IMR-90 (cell line): Measurements from ENCODE around the gene BUB1B. TPM values are rescaled to one million over a fixed set of nuclear protein-coding genes. Genes with fewer than 3 reads are reported as not detected.

Source experiments
- ATAC-seq: fragments of 200-7000 bp; cut with Tn5 transposase; 2 replicates; pipeline ENCODE4 v1.9.1; 2020; ENCODE audit warnings: low read depth, mild to moderate bottlenecking, moderate library complexity
- BruUV-seq: library from RNA; stranded (reverse); fragments of 400-500 nt; replicated peaks from 2 replicates; lab custom pipeline; 2021; lab: Mats Ljungman, UMichigan
- CTCF ChIA-PET: fragments of 300-600 bp; formaldehyde crosslinking; extraction: SDS; loops from one replicate; lab custom pipeline; 2021; ENCODE audit warnings: antibody characterized with exemption; lab: Yijun Ruan, JAX
- POLR2A ChIA-PET: fragments of 300-600 bp; sonication (Branson Sonifier 250); formaldehyde crosslinking; loops from one replicate; lab custom pipeline; 2022; ENCODE audit warnings: antibody characterized with exemption; ENCODE audit not compliant: unreplicated experiment; lab: Charles Lee
- DNase-seq: peaks from one replicate; pipeline ENCODE4 v3.0.0; 2013
- H2AFZ ChIP-seq: replicated peaks from 2 replicates; pipeline ENCODE3; 2013; ENCODE audit warnings: low read length, mild to moderate bottlenecking; ENCODE audit not compliant: poor library complexity
- H2AK5ac ChIP-seq: 2 replicates; pipeline ENCODE4 v1.6.1; 2013; ENCODE audit warnings: low read depth, low read length, inconsistent platforms
- H2AK9ac ChIP-seq: replicated peaks from 2 replicates; pipeline ENCODE3; 2013; ENCODE audit warnings: mild to moderate bottlenecking, low read depth, low read length, moderate library complexity; ENCODE audit not compliant: poor library complexity
- H2BK120ac ChIP-seq: 2 replicates; pipeline ENCODE4 v1.6.1; 2013; ENCODE audit warnings: low read depth, low read length, inconsistent platforms
- H2BK15ac ChIP-seq: 3 replicates; pipeline ENCODE4 v1.6.1; 2013; ENCODE audit warnings: low read depth, low read length, inconsistent platforms
- H2BK20ac ChIP-seq: 2 replicates; pipeline ENCODE4 v1.6.1; 2013; ENCODE audit warnings: low read depth, mild to moderate bottlenecking, inconsistent platforms, low read length, moderate library complexity
- H2BK5ac ChIP-seq: 2 replicates; pipeline ENCODE4 v1.6.1; 2013; ENCODE audit warnings: mild to moderate bottlenecking, low read depth, low read length, inconsistent platforms; ENCODE audit not compliant: poor library complexity, severe bottlenecking
- H3K14ac ChIP-seq: replicated peaks from 2 replicates; pipeline ENCODE4 v1.6.1; 2013; ENCODE audit warnings: low read depth, low read length, inconsistent platforms
- H3K18ac ChIP-seq: 2 replicates; pipeline ENCODE4 v1.6.1; 2013; ENCODE audit warnings: low read depth, low read length, control low read depth
- H3K23ac ChIP-seq: 2 replicates; pipeline ENCODE4 v1.6.1; 2013; ENCODE audit warnings: low read depth, low read length, inconsistent platforms
- H3K27ac ChIP-seq: 2 replicates; pipeline ENCODE4 v1.5.1; 2013; ENCODE audit warnings: mild to moderate bottlenecking, control low read depth, low read length; ENCODE audit not compliant: insufficient read depth
- H3K27me3 ChIP-seq: 2 replicates; pipeline ENCODE4 v1.6.1; 2013; ENCODE audit warnings: low read length; ENCODE audit not compliant: control insufficient read depth, insufficient read depth
- H3K36me3 ChIP-seq: 2 replicates; pipeline ENCODE4 v1.6.1; 2013; ENCODE audit warnings: low read length, mixed read lengths; ENCODE audit not compliant: control insufficient read depth, insufficient read depth
- H3K4ac ChIP-seq: 2 replicates; pipeline ENCODE4 v1.6.1; 2013; ENCODE audit warnings: low read depth, low read length, inconsistent platforms
- H3K4me1 ChIP-seq: 2 replicates; pipeline ENCODE4 v1.6.1; 2013; ENCODE audit warnings: low read length, mixed read lengths; ENCODE audit not compliant: control insufficient read depth, insufficient read depth
- H3K4me2 ChIP-seq: 2 replicates; pipeline ENCODE4 v1.6.1; 2013; ENCODE audit warnings: low read depth, mild to moderate bottlenecking, control low read depth, low read length, moderate library complexity
- H3K4me3 ChIP-seq: 2 replicates; pipeline ENCODE4 v1.5.1; 2013; ENCODE audit warnings: low read depth, mild to moderate bottlenecking, control low read depth, low read length, moderate library complexity; ENCODE audit not compliant: insufficient read depth
- H3K56ac ChIP-seq: 2 replicates; pipeline ENCODE4 v1.6.1; 2013; ENCODE audit warnings: low read length, inconsistent platforms; ENCODE audit not compliant: insufficient read depth; ENCODE audit errors: extremely low read depth
- H3K79me1 ChIP-seq, 2 experiments: 2 replicates each; pipeline ENCODE4 v1.6.1; 2013; ENCODE audit warnings: low read length in 2 of 2, inconsistent platforms in 1 of 2, low read depth in 1 of 2
- H3K9ac ChIP-seq: 2 replicates; pipeline ENCODE4 v1.6.1; 2013; ENCODE audit warnings: low read depth, low read length, control low read depth
- H3K9me1 ChIP-seq: 2 replicates; pipeline ENCODE4 v1.6.1; 2013; ENCODE audit warnings: low read length, inconsistent platforms; ENCODE audit not compliant: insufficient read depth
- H3K9me3 ChIP-seq: 2 replicates; pipeline ENCODE4 v1.6.1; 2013; ENCODE audit warnings: low read length; ENCODE audit not compliant: control insufficient read depth, insufficient read depth
- H4K20me1 ChIP-seq: 2 replicates; pipeline ENCODE4 v1.6.1; 2013; ENCODE audit warnings: low read length, inconsistent platforms; ENCODE audit not compliant: insufficient read depth
- H4K5ac ChIP-seq: 2 replicates; pipeline ENCODE4 v1.6.1; 2013; ENCODE audit warnings: mild to moderate bottlenecking, low read depth, low read length, control low read depth
- H4K8ac ChIP-seq, 2 experiments: 2 replicates each; pipeline ENCODE4 v1.6.1; 2013; ENCODE audit warnings: low read depth in 2 of 2, low read length in 2 of 2, control low read depth in 1 of 2, inconsistent platforms in 1 of 2
- H4K91ac ChIP-seq: 2 replicates; pipeline ENCODE4 v1.6.1; 2013; ENCODE audit warnings: low read depth, low read length, inconsistent platforms; ENCODE audit not compliant: insufficient read depth
- BHLHE40 ChIP-seq: fragments of 150-350 bp; IDR thresholded peaks from 2 replicates; pipeline ENCODE4 v1.6.1; 2016; ENCODE audit warnings: mild to moderate bottlenecking, low read depth, low read length
- CEBPB ChIP-seq: IDR thresholded peaks from 2 replicates; pipeline ENCODE4 v1.6.1; 2012; ENCODE audit warnings: low read depth, low read length, improper control_type of control experiment
- CHD1 ChIP-seq: IDR thresholded peaks from 2 replicates; pipeline ENCODE4 v1.6.1; 2012; ENCODE audit warnings: low read depth, low read length, improper control_type of control experiment
- CTCF ChIP-seq: conservative IDR thresholded peaks from 2 replicates; pipeline ENCODE4 v1.5.1; 2012; ENCODE audit warnings: mild to moderate bottlenecking, low read depth, low read length, improper control_type of control experiment
- FOS ChIP-seq: fragments of 150-350 bp; IDR thresholded peaks from 2 replicates; pipeline ENCODE4 v1.6.1; 2016; ENCODE audit warnings: low read depth, low read length
- MAZ ChIP-seq: IDR thresholded peaks from 2 replicates; pipeline ENCODE4 v1.6.1; 2012; ENCODE audit warnings: low read depth, mild to moderate bottlenecking, low read length, improper control_type of control experiment, moderate library complexity, borderline replicate concordance
- MXI1 ChIP-seq: IDR thresholded peaks from 2 replicates; pipeline ENCODE4 v1.6.1; 2012; ENCODE audit warnings: low read depth, mild to moderate bottlenecking, low read length, moderate library complexity, borderline replicate concordance
- NFE2L2 ChIP-seq: fragments of 150-350 bp; IDR thresholded peaks from 2 replicates; pipeline ENCODE4 v1.6.1; 2016; ENCODE audit warnings: low read depth, mild to moderate bottlenecking, low read length
- POLR2A ChIP-seq: IDR thresholded peaks from 2 replicates; pipeline ENCODE4 v1.6.1; 2012; ENCODE audit warnings: mild to moderate bottlenecking, low read depth, low read length
- RAD21 ChIP-seq: IDR thresholded peaks from 2 replicates; pipeline ENCODE4 v1.6.1; 2012; ENCODE audit warnings: low read length, improper control_type of control experiment
- RCOR1 ChIP-seq: IDR thresholded peaks from 2 replicates; pipeline ENCODE4 v1.6.1; 2012; ENCODE audit warnings: mild to moderate bottlenecking, low read length, improper control_type of control experiment; ENCODE audit not compliant: insufficient replicate concordance
- USF2 ChIP-seq: fragments of 150-350 bp; IDR thresholded peaks from 2 replicates; pipeline ENCODE4 v1.6.1; 2017; ENCODE audit warnings: mild to moderate bottlenecking, antibody characterized with exemption, low read length, low read depth
- WGBS, 2 experiments: methylation state at CpG; one replicate each; pipeline versions ENCODE4 v1.1.5 to v1.1.7; 2013; ENCODE audit warnings: missing lambda C conversion rate in 2 of 2; ENCODE audit not compliant: insufficient read length in 1 of 2; ENCODE audit errors: extremely low coverage in 2 of 2; 5-methylcytosine and 5-hydroxymethylcytosine counted together
- dilution Hi-C: fragments of 300-500 bp; cut with HindIII; formaldehyde crosslinking; loops from one replicate; pipeline ENCODE4 v1.14.3; 2018; ENCODE audit warnings: low sequenced_read_pairs; ENCODE audit not compliant: unreplicated experiment
- in situ Hi-C: fragments of 300-500 bp; cut with MboI; formaldehyde crosslinking; loops from 3 replicates; pipeline ENCODE4 v1.14.3; 2019; ENCODE audit warnings: low sequenced_read_pairs, inconsistent platforms, mixed read lengths
- intact Hi-C: fragments of 100-400 bp; cut with micrococcal nuclease; formaldehyde crosslinking; loops from 2 replicates; pipeline ENCODE4 v1.10.0; 2022
- polyA plus RNA-seq, 3 experiments: library from polyadenylated mRNA; depleted of rRNA; stranded (reverse); fragments of >200 nt; gene quantifications; 2 replicates each; pipeline ENCODE4 v1.2.3, GENCODE V29; 2012; ENCODE audit warnings: low replicate concordance in 1 of 3
- total RNA-seq: library from RNA; depleted of rRNA; stranded (reverse); fragments of >200 nt; gene quantifications from 2 replicates; pipeline ENCODE4 v1.2.3, GENCODE V29; 2012

BUB1B gene
- total and polyA plus RNA-seq, 2 of the 4 experiments (the other 2 are of a cell fraction): 15.6 to 24.7 TPM

- Histone ChIP-seq H3K4me2 (no peak overlapping the region), H3K27me3 (no peaks in the 10 kb centered on the region), H2BK20ac (no peak overlapping the region), H3K36me3 (0 out of 2 replicates have a peak, but pooled peaks cover 1% of the 10 kb centered on the region), H2AK9ac (no peak overlapping the region), H4K5ac (no peak overlapping the region), H3K27ac (no peak overlapping the region), H4K91ac (no peak overlapping the region), H3K56ac (no peak overlapping the region), H3K9me3 (no peaks in the 10 kb centered on the region), H2BK15ac (no peak overlapping the region), H3K18ac (no peak overlapping the region), H3K4ac (no peak overlapping the region), H2BK5ac (no peak overlapping the region), H3K79me1 (peaks cover 9 to 21% of the 10 kb centered on the region in 2 experiments; a peak in 3 of 4 replicates), H4K20me1 (no peaks in the 10 kb centered on the region), H4K8ac (no peak overlapping the region), H3K14ac (no peak overlapping the region), H2AK5ac (no peak overlapping the region), H3K23ac (no peak overlapping the region), H3K4me3 (no peak overlapping the region), H3K9ac (no peak overlapping the region), H2AFZ (no peak overlapping the region), H3K9me1 (no peaks in the 10 kb centered on the region), H3K4me1 (no peaks in the 10 kb centered on the region), H2BK120ac (no peak overlapping the region)
- no peak for TF ChIP-seq CTCF
- TF ChIP-seq MAZ: no peak
- no peak for TF ChIP-seq CEBPB
- TF ChIP-seq POLR2A: no peak
- no peak for TF ChIP-seq MXI1
- no peak for TF ChIP-seq FOS
- no peak for TF ChIP-seq RAD21
- TF ChIP-seq NFE2L2: no peak
- TF ChIP-seq RCOR1: no peak
- TF ChIP-seq BHLHE40: no peak
- no peak for TF ChIP-seq CHD1
- TF ChIP-seq USF2: no peak
- in situ Hi-C loops (no loop called here), intact Hi-C loops (loop anchor here (10.0 kb wide), 1 partner anchor 1182 kb away; no protein-coding TSS in a partner anchor), dilution Hi-C loops (no loop called here)
- WGBS, 2 experiments: no CpG with 5 or more reads among the region's 1 CpG
- DNase-seq (no peak), ATAC-seq (no peak)
- BruUV-seq: no TSS peak
- ChIA-PET POLR2A (no interaction called here), CTCF (no interaction called here)
Measured at GRCh38 chr15:40182358-40183029, 21.6 kb downstream of the BUB1B start.
